PC-3 (cell line): ENCODE results near the gene C1orf141. TPM values are rescaled to one million over a fixed set of nuclear protein-coding genes. Genes with fewer than 3 reads are reported as not detected.
A peak's percentile ranks its signal among the peaks of the same experiment; 100 is the strongest.

Experiments
- ATAC-seq: fragments of 200-7000 bp; cut with Tn5 transposase; 2 replicates; pipeline ENCODE4 v1.9.1; 2020; ENCODE audit warnings: mild to moderate bottlenecking, moderate library complexity
- BruUV-seq: library from RNA; stranded (reverse); fragments of 400-500 nt; replicated peaks from 2 replicates; lab custom pipeline; 2021; lab: Mats Ljungman, UMichigan
- CTCF ChIA-PET: fragments of 300-600 bp; sonication (Branson Sonifier 250); formaldehyde crosslinking; loops from one replicate; lab custom pipeline; 2022; ENCODE audit warnings: antibody characterized with exemption; lab: Charles Lee
- POLR2A ChIA-PET: fragments of 300-600 bp; sonication (Branson Sonifier 250); formaldehyde crosslinking; loops from one replicate; lab custom pipeline; 2022; ENCODE audit warnings: antibody characterized with exemption; ENCODE audit not compliant: unreplicated experiment; lab: Charles Lee
- DNase-seq: peaks from one replicate; pipeline ENCODE4 v3.0.0-alpha.2; 2015
- H2AFZ ChIP-seq: fragments of 300-600 bp; sonication (generic); 2 replicates; pipeline ENCODE4 v1.6.0; 2016; ENCODE audit warnings: antibody characterized with exemption, low read length
- H3F3A ChIP-seq: fragments of 300-600 bp; sonication (generic); one replicate; pipeline ENCODE4 v1.6.0; 2017; ENCODE audit warnings: antibody characterized with exemption, low read length, control low read depth, mild to moderate bottlenecking; ENCODE audit not compliant: unreplicated experiment
- H3K27ac ChIP-seq: fragments of 300-600 bp; sonication (generic); 2 replicates; pipeline ENCODE4 v1.5.1; 2016; ENCODE audit warnings: mild to moderate bottlenecking, low read length
- H3K27me3 ChIP-seq: fragments of 300-600 bp; sonication (generic); 2 replicates; pipeline ENCODE4 v1.6.1; 2016; ENCODE audit warnings: low read length, mixed read lengths
- H3K36me3 ChIP-seq: fragments of 300-600 bp; sonication (generic); 2 replicates; pipeline ENCODE4 v1.6.1; 2016; ENCODE audit warnings: low read depth, mixed run types, low read length, mixed read lengths
- H3K4me1 ChIP-seq: fragments of 300-600 bp; sonication (generic); 2 replicates; pipeline ENCODE4 v1.5.1; 2016; ENCODE audit warnings: low read length; ENCODE audit not compliant: insufficient read depth
- H3K4me2 ChIP-seq: fragments of 300-600 bp; sonication (generic); 2 replicates; pipeline ENCODE4 v1.6.0; 2016; ENCODE audit warnings: low read length
- H3K4me3 ChIP-seq: fragments of 300-600 bp; sonication (generic); 2 replicates; pipeline ENCODE4 v1.5.1; 2016; ENCODE audit warnings: mild to moderate bottlenecking, low read length, mixed read lengths
- H3K79me2 ChIP-seq: fragments of 300-600 bp; sonication (generic); 2 replicates; pipeline ENCODE4 v1.6.1; 2017; ENCODE audit warnings: low read length, mixed read lengths
- H3K9ac ChIP-seq: fragments of 300-600 bp; sonication (generic); 2 replicates; pipeline ENCODE4 v1.6.0; 2016; ENCODE audit warnings: mild to moderate bottlenecking, low read length
- H3K9me2 ChIP-seq: fragments of 300-600 bp; sonication (generic); replicated peaks from 2 replicates; pipeline ENCODE4 v1.6.1; 2016; ENCODE audit warnings: mixed run types, low read length, mixed read lengths
- H3K9me3 ChIP-seq: fragments of 300-600 bp; sonication (generic); 2 replicates; pipeline ENCODE4 v1.6.1; 2016; ENCODE audit warnings: low read length, mixed read lengths
- H4K20me1 ChIP-seq: fragments of 300-600 bp; sonication (generic); 2 replicates; pipeline ENCODE4 v1.6.1; 2016; ENCODE audit warnings: low read length, mixed read lengths
- CTCF ChIP-seq: fragments of 300-600 bp; sonication (generic); conservative IDR thresholded peaks from 2 replicates; pipeline ENCODE4 v1.5.1; 2017; ENCODE audit warnings: antibody characterized with exemption, low read depth, mild to moderate bottlenecking, low read length
- EZH2 ChIP-seq: fragments of 300-600 bp; sonication (generic); IDR thresholded peaks from one replicate; pipeline ENCODE4 v1.6.1; 2017; ENCODE audit warnings: antibody characterized with exemption, mild to moderate bottlenecking, low read length; ENCODE audit not compliant: unreplicated experiment
- EZH2phosphoT487 ChIP-seq: fragments of 300-600 bp; sonication (generic); IDR thresholded peaks from 2 replicates; pipeline ENCODE4 v1.6.1; 2018; ENCODE audit warnings: mild to moderate bottlenecking, antibody characterized with exemption, low read length, borderline replicate concordance
- intact Hi-C: fragments of 100-400 bp; cut with micrococcal nuclease; formaldehyde crosslinking; loops from 2 replicates; pipeline ENCODE4 v1.9.0; 2023
- total RNA-seq: library from RNA; depleted of rRNA; stranded (reverse); fragments of >200 nt; gene quantifications from 2 replicates; pipeline ENCODE4 v1.2.3, GENCODE V29; 2014

Gene C1orf141
- total RNA-seq, 1 experiment from 2014 or later: not detected

- intact Hi-C loops: loop anchor here (10.0 kb wide), 1 partner anchor 188 kb away; no protein-coding TSS in a partner anchor
- Histone ChIP-seq H3F3A (no peaks in the 10 kb centered on the region), H3K36me3 (no peaks in the 10 kb centered on the region), H4K20me1 (no peaks in the 10 kb centered on the region), H3K4me1 (peaks cover 6% of the 10 kb centered on the region), H3K9me2 (no peaks in the 10 kb centered on the region), H3K4me2 (no peak overlapping the region), H3K9me3 (no peaks in the 10 kb centered on the region), H3K4me3 (no peak overlapping the region), H3K27ac (no peak overlapping the region), H3K79me2 (no peaks in the 10 kb centered on the region), H3K9ac (no peak overlapping the region), H3K27me3 (no peaks in the 10 kb centered on the region), H2AFZ (no peak overlapping the region)
- TF ChIP-seq EZH2phosphoT487 (no peak), EZH2 (no peak), CTCF (no peak)
- POLR2A ChIA-PET: no interaction called here
- BruUV-seq: no TSS peak
- ATAC-seq: no peak
- CTCF ChIA-PET: interaction anchor here (1.3 kb wide), 1 partner anchor 65 kb away, joined by 4 read pairs; no protein-coding TSS in a partner anchor
- no peak for DNase-seq
Measured at GRCh38 chr1:67146539-67146938, 11.8 kb upstream of the C1orf141 start.

GRCh38 chr1:67146101-67146500 is 11.3 kb upstream of the C1orf141 start:
- no peak for TF ChIP-seq CTCF
- TF ChIP-seq EZH2phosphoT487: no peak
- TF ChIP-seq EZH2: no peak
- POLR2A ChIA-PET: no interaction called here
- CTCF ChIA-PET: interaction anchor here (0.6 to 1.3 kb wide), 2 partner anchors 65 to 66 kb away, joined by 3 to 4 read pairs; no protein-coding TSS in a partner anchor

GRCh38 chr1:67144696-67145095 is 9.9 kb upstream of the C1orf141 start:
- ATAC-seq (peak; percentile 53), DNase-seq (peak; percentile 58)
- H3K9me3 ChIP-seq: no peaks in the 10 kb centered on the region
- CTCF ChIA-PET: interaction anchor here (0.9 kb wide), 1 partner anchor 69 kb away, joined by 3 read pairs; no protein-coding TSS in a partner anchor
- no peaks in the 10 kb centered on the region for H3K9me2 ChIP-seq
- H2AFZ ChIP-seq: no peak overlapping the region
- no peaks in the 10 kb centered on the region for H3K79me2 ChIP-seq
- no peak overlapping the region for H3K9ac ChIP-seq
- no peak overlapping the region for H3K4me3 ChIP-seq
- no peaks in the 10 kb centered on the region for H3K27me3 ChIP-seq
- POLR2A ChIA-PET: no interaction called here
- no peaks in the 10 kb centered on the region for H3K36me3 ChIP-seq
- no peak for TF ChIP-seq EZH2phosphoT487
- no peak for TF ChIP-seq EZH2
- peak; percentile 79 for TF ChIP-seq CTCF
- BruUV-seq: no TSS peak
- no peaks in the 10 kb centered on the region for H3F3A ChIP-seq
- H3K4me2 ChIP-seq: no peak overlapping the region
- intact Hi-C loops: loop anchor here (1.0 to 10.0 kb wide), 3 partner anchors 67 to 190 kb away; partner anchors contain the start of gene SLC35D1
- H4K20me1 ChIP-seq: no peaks in the 10 kb centered on the region
- no peak overlapping the region for H3K27ac ChIP-seq
- peaks cover 6% of the 10 kb centered on the region for H3K4me1 ChIP-seq

More at GRCh38 chr1:67146101-67146500, 11.3 kb upstream of the C1orf141 start:
- H3K27ac ChIP-seq: no peak overlapping the region
- no peaks in the 10 kb centered on the region for H3K27me3 ChIP-seq
- ATAC-seq (no peak), DNase-seq (no peak)
- no peaks in the 10 kb centered on the region for H3F3A ChIP-seq
- no peak overlapping the region for H3K4me2 ChIP-seq
- no peak overlapping the region for H3K9ac ChIP-seq
- H4K20me1 ChIP-seq: no peaks in the 10 kb centered on the region
- H3K79me2 ChIP-seq: no peaks in the 10 kb centered on the region
- H3K36me3 ChIP-seq: no peaks in the 10 kb centered on the region
- no peak overlapping the region for H2AFZ ChIP-seq
- H3K9me2 ChIP-seq: no peaks in the 10 kb centered on the region
- BruUV-seq: no TSS peak
- no peaks in the 10 kb centered on the region for H3K9me3 ChIP-seq
- intact Hi-C loops: loop anchor here (10.0 kb wide), 1 partner anchor 189 kb away; no protein-coding TSS in a partner anchor
- no peak overlapping the region for H3K4me3 ChIP-seq
- H3K4me1 ChIP-seq: peaks cover 6% of the 10 kb centered on the region
